Measurements from ENCODE around the gene PDS5B. TPM values are rescaled to one million over a fixed set of nuclear protein-coding genes. Genes with fewer than 3 reads are reported as not detected.

Gene PDS5B
- total RNA-seq, 4 donors from 2014 or later, result 20.4 to 55.0 (median 25.8) TPM

- no peak for ATAC-seq (ENCODE audit: low FRiP score)
- DNase-seq (ENCODE audit: low spot score), result no peak
- TF ChIP-seq CTCF (IDR thresholded peaks at IDR 0.05), result no peak
Measured at GRCh38 chr13:32751340-32751739, 165.1 kb downstream of the PDS5B start.

DNA sequence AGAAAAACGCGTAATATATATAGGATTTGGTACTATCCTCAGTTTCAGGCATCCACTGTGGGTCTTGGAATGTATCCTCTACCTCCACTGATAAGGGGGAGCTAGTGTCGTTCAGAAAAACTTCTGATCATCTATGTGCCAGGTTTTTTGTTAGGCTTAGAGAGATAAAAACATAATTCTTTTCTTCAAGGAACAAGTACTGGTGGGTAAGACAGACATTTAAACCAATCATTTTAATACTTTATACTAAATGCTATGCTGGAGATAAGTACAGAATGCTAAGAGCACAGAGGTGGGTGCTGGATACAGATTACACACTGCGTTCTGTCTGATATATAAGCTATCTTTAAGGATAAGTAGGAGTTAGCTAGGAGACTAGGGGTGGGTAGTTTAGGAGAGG, 166.1 kb downstream of the PDS5B start:
- ATAC-seq (ENCODE audit: low FRiP score) (no peak), DNase-seq (ENCODE audit: low spot score) (no peak)
- TF ChIP-seq CTCF (IDR thresholded peaks at IDR 0.05), result no peak

- ATAC-seq (ENCODE audit: low FRiP score), result no peak
- DNase-seq (ENCODE audit: low spot score), result no peak
- no peak for TF ChIP-seq CTCF (IDR thresholded peaks at IDR 0.05)
Measured at GRCh38 chr13:32752997-32753606, 166.8 kb downstream of the PDS5B start.

DNA sequence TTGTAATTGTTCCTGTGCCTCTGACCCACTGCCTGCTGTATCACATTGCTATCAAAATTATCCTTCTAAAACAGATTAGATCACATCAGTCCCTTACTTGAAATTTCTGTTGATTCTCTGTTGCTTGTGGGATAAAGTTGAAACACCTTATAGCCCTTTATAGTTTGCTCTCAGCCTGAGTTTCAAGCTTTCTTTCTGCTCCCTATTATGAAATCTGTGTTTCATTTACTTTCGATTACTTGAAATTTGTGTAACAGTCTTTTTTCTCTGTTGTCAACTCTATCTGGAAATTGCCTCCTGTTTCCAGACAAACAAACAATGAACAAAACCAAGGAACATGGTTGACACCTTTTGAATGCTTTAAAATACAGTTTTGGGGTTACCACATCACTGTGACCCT, 167.9 kb downstream of the PDS5B start:
- ATAC-seq (ENCODE audit: low FRiP score) (no peak), DNase-seq (ENCODE audit: low spot score) (no peak)
- TF ChIP-seq CTCF (IDR thresholded peaks at IDR 0.05), result no peak

- ATAC-seq (ENCODE audit: low FRiP score) (no peak), DNase-seq (ENCODE audit: low spot score) (no peak)
- TF ChIP-seq CTCF (IDR thresholded peaks at IDR 0.05), result no peak
Measured at GRCh38 chr13:32759152-32759551, 172.9 kb downstream of the PDS5B start.

GRCh38 chr13:32761472-32761871, 175.2 kb downstream of the PDS5B start:
- no peak for TF ChIP-seq CTCF (IDR thresholded peaks at IDR 0.05)
- no peak for ATAC-seq (ENCODE audit: low FRiP score)
- DNase-seq (ENCODE audit: low spot score), result no peak

DNA sequence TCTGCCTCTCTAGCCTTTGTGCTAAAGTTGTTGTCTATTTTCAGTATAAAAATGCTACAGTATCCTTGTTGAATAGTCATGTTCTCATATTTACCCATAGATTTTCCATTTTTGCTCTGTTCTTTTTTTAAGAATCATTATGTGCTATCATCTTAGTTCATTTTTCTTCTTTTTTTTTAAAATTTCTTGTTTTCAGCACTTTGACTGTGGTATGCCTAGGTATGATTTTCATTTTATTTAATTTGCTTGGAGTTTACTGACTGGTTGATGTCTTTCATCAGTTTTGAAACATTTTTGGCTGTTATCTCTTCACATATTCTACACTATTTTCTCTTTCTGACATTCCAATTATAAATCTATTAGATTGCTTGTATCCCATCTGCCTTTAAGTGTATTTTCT, 192.9 kb downstream of the PDS5B start:
- ATAC-seq (ENCODE audit: low FRiP score) (no peak), DNase-seq (ENCODE audit: low spot score) (no peak)
- no peak for TF ChIP-seq CTCF (IDR thresholded peaks at IDR 0.05)

Measured in omental fat pad (tissue), 4 donors.